AG04449 (cell line): ENCODE data around the gene CAP2.

Experiments
- CTCF ChIA-PET: fragments of 350-600 bp; formaldehyde crosslinking; extraction: SDS; loops from one replicate; lab custom pipeline; 2021; ENCODE audit warnings: antibody characterized with exemption; lab: Yijun Ruan, JAX
- POLR2A ChIA-PET: fragments of 400-600, 350-600 bp; formaldehyde crosslinking; extraction: SDS; loops from one replicate; lab custom pipeline; 2020; ENCODE audit warnings: antibody characterized with exemption, inconsistent platforms; lab: Yijun Ruan, JAX
- DNase-seq: peaks from one replicate; pipeline ENCODE4 v3.0.0-alpha.2; 2010; ENCODE audit warnings: low read depth, low spot score
- H3K4me3 ChIP-seq: 2 replicates; pipeline ENCODE4 v1.5.1; 2011; ENCODE audit warnings: low read depth, mild to moderate bottlenecking, control low read depth, low read length
- CTCF ChIP-seq: IDR thresholded peaks from one replicate; pipeline ENCODE4 v1.5.1; 2011; ENCODE audit warnings: mild to moderate bottlenecking, moderate library complexity, low read length, control low read depth, inconsistent platforms; ENCODE audit not compliant: insufficient read depth; ENCODE audit errors: missing control alignments

Gene CAP2

GRCh38 chr6:17497535-17498095 lies 104.2 kb downstream of the CAP2 start:
- H3K4me3 ChIP-seq, result no peak overlapping the region
- ChIA-PET CTCF (interaction anchor here (1.3 to 4.1 kb wide), 2 partner anchors 7 to 87 kb away, joined by 3 to 25 read pairs; no protein-coding TSS in a partner anchor), POLR2A (no interaction called here)
- TF ChIP-seq CTCF, result no peak
- no peak for DNase-seq

DNA sequence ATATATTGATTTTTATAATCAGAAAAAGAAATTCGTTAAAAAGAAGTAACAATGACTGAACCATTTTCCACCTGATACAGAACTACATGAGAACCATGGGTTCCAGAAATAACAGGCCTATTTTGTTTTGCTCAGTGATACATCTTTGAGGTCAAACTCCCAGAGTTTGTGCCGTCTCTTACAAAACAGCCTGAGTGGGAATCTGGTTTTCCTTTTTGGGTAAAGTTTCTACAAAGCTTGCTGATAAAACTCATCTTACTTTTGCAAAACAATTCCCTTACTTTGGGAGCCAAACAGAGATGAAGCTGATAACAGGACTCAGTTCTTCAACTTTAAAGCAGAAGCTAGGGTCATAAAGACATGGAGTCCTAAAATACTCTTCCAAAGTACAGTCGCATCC lies 108.0 kb downstream of the CAP2 start:
- no peak for TF ChIP-seq CTCF
- DNase-seq, result no peak
- H3K4me3 ChIP-seq, result no peak overlapping the region
- ChIA-PET CTCF (no interaction called here), POLR2A (no interaction called here)

- no peak overlapping the region for H3K4me3 ChIP-seq
- CTCF ChIA-PET, result interaction anchor here (0.7 to 0.9 kb wide), 2 partner anchors 10 to 59 kb away, joined by 3 read pairs; no protein-coding TSS in a partner anchor
- DNase-seq, result no peak
- POLR2A ChIA-PET, result no interaction called here
- no peak for TF ChIP-seq CTCF
These were observed 108.7 kb downstream of the CAP2 start for GRCh38 chr6:17501982-17502704.

- no peak for DNase-seq
- ChIA-PET CTCF (interaction anchor here (0.7 to 0.9 kb wide), 3 partner anchors 11 to 209 kb away, joined by 3 read pairs; no protein-coding TSS in a partner anchor), POLR2A (no interaction called here)
- H3K4me3 ChIP-seq, result no peak overlapping the region
- no peak for TF ChIP-seq CTCF
These were observed 109.7 kb downstream of the CAP2 start for GRCh38 chr6:17503051-17503450.

- DNase-seq, result no peak
- ChIA-PET CTCF (interaction anchor here (1.0 to 2.3 kb wide), 8 partner anchors 8 to 235 kb away, joined by 3 to 25 read pairs (median 8); no protein-coding TSS in a partner anchor), POLR2A (no interaction called here)
- H3K4me3 ChIP-seq, result no peak overlapping the region
- no peak for TF ChIP-seq CTCF
These were observed 110.6 kb downstream of the CAP2 start for GRCh38 chr6:17504005-17504404.

DNA sequence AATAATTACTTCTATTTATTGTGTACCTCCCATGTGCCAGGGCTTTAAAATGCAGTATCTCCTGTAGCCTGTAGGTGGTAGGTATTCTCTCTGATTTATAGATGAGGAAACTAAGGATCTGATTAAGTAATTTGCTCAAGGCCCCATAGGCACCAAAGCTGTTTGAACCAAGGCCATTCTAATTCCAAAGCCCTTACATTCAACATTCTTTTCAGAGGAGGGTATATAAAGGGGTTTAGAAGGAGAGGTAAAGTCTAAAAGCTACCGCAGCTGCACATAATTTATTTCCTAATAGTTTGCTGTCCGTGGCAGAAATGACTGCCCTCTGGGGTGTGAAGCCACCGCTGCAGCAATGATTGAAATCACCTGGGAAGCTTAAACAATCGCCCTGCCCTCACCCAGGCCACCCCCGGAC lies 111.7 kb downstream of the CAP2 start:
- peak; percentile 38 for TF ChIP-seq CTCF
- ChIA-PET CTCF (interaction anchor here (0.7 to 2.3 kb wide), 25 partner anchors 9 to 352 kb away, joined by 3 to 25 read pairs (median 4); no protein-coding TSS in a partner anchor), POLR2A (interaction anchor here (0.5 to 1.6 kb wide), 3 partner anchors 12 to 111 kb away, joined by 3 to 5 read pairs (median 3); partner anchors contain the start of gene CAP2)
- DNase-seq, result no peak
- no peak overlapping the region for H3K4me3 ChIP-seq
